Measurements from ENCODE around the gene SOBP.

GRCh38 chr6:107620732-107621131 is 130.8 kb downstream of the SOBP start:
- no peak for TF ChIP-seq GATA2 (IDR thresholded peaks at IDR 0.05; ENCODE audit: low read depth, low read length)
- TF ChIP-seq GATA3 (IDR thresholded peaks at IDR 0.05; ENCODE audit: low read depth, low read length) = no peak

All from SH-SY5Y (cell line).